CD4-positive, CD25-positive, alpha-beta regulatory T cell (primary cell): ENCODE results near the gene IGF1. TPM values are rescaled to one million over a fixed set of nuclear protein-coding genes. Genes with fewer than 3 reads are reported as not detected.
A peak's percentile ranks its signal among the peaks of the same experiment; 100 is the strongest.

Experiments used
- ATAC-seq, 2 donors: fragments of 150-1000 bp; cut with Tn5 transposase; one replicate each; pipeline ENCODE4 v1.10.0; 2021; ENCODE audit warnings: low read depth in 2 of 2, moderate number of reproducible peaks in 2 of 2, moderate library complexity in 1 of 2
- DNase-seq, 3 donors: peaks; one replicate each; pipeline versions ENCODE4 v3.0.0 to v3.0.0-alpha.2; 2012 to 2022; ENCODE audit warnings: mixed read lengths in 1 of 3
- H3K27ac ChIP-seq: one replicate; pipeline ENCODE4 v1.7.0; 2013; ENCODE audit warnings: mild to moderate bottlenecking, low read length; ENCODE audit not compliant: insufficient read depth, poor library complexity, severe bottlenecking
- H3K27me3 ChIP-seq: one replicate; pipeline ENCODE4 v1.7.0; 2013; ENCODE audit warnings: low read length; ENCODE audit not compliant: control insufficient read depth, insufficient read depth
- H3K36me3 ChIP-seq: one replicate; pipeline ENCODE4 v1.7.0; 2013; ENCODE audit warnings: mild to moderate bottlenecking, low read length, moderate library complexity; ENCODE audit not compliant: control insufficient read depth, insufficient read depth
- H3K4me1 ChIP-seq: 2 replicates; pipeline ENCODE4 v1.7.0; 2013; ENCODE audit warnings: mild to moderate bottlenecking, low read length; ENCODE audit not compliant: insufficient read depth, control insufficient read depth, poor library complexity, severe bottlenecking
- H3K4me3 ChIP-seq: one replicate; pipeline ENCODE4 v1.7.0; 2013; ENCODE audit warnings: low read depth, mild to moderate bottlenecking, low read length, moderate library complexity
- H3K9me3 ChIP-seq, 2 experiments: 1 replicate in 1 of 2; 2 replicates in 1 of 2; pipeline ENCODE4 v1.7.0; 2013; ENCODE audit warnings: low read length in 2 of 2, mild to moderate bottlenecking in 1 of 2, moderate library complexity in 1 of 2; ENCODE audit not compliant: control insufficient read depth in 2 of 2
- H3K27ac Mint-ChIP-seq, 3 donors: one replicate each; pipeline ENCODE4 v1.8.0; 2020 to 2022; ENCODE audit warnings: mild to moderate bottlenecking in 3 of 3, mixed read lengths in 3 of 3, moderate library complexity in 2 of 3
- H3K27me3 Mint-ChIP-seq: one replicate; pipeline ENCODE4 v1.8.0; 2022; ENCODE audit warnings: mild to moderate bottlenecking, mixed read lengths
- H3K36me3 Mint-ChIP-seq: one replicate; pipeline ENCODE4 v1.8.0; 2020; ENCODE audit warnings: mixed read lengths
- H3K4me1 Mint-ChIP-seq, 4 donors: one replicate each; pipeline ENCODE4 v1.8.0; 2020 to 2022; ENCODE audit warnings: mixed read lengths in 4 of 4, mild to moderate bottlenecking in 1 of 4
- H3K4me3 Mint-ChIP-seq, 4 donors: one replicate each; pipeline ENCODE4 v1.8.0; 2020 to 2022; ENCODE audit warnings: mild to moderate bottlenecking in 4 of 4, mixed read lengths in 4 of 4, moderate library complexity in 3 of 4
- H3K9me3 Mint-ChIP-seq, 7 donors: one replicate each; pipeline ENCODE4 v1.8.0; 2020 to 2022; ENCODE audit warnings: mixed read lengths in 7 of 7, mild to moderate bottlenecking in 3 of 7, moderate library complexity in 2 of 7
- polyA plus RNA-seq, 4 donors: library from polyadenylated mRNA; unstranded; fragments of 300-500 nt; fragmentation: Illumina TruSeq; gene quantifications; one replicate each; pipeline ENCODE4 v1.2.3, GENCODE V29; 2021
- total RNA-seq: library from RNA; stranded (reverse); gene quantifications from one replicate; pipeline ENCODE4 v1.2.3, GENCODE V29; 2022

The IGF1 gene
- not detected for total RNA-seq
- not detected for polyA plus RNA-seq

DNA sequence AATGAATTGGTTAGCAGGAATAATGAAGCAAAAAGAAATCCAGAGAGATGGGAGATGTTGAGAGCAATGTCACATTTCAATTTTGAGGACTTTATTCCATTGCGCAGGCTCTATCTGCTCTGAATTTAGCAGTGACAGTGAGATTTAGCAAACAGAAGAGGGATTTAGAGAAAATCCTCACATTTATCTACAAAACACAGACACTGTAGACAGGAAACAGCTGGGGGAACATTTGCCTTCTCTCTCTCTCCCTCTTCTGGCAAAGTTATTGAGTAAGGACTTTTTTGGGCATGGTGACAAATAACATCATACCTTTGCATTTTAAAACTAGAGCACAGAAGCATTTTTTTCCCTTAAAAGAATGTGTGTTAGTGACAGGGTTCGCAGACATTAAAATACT is at the start of gene IGF1:
Gene IGF1 (minus strand): TSS at position 158 of the 400 bp plus-strand sequence. CDS start 182 bp downstream, outside the sequence.
- H3K4me3 Mint-ChIP-seq: no peak within 1 kb of the TSS
- no peak within 1 kb of the TSS for H3K27ac Mint-ChIP-seq

GRCh38 chr12:102528111-102528510 is 47.7 kb upstream of the IGF1 start:
- peaks cover 0 to 5% (median 0%) of the 10 kb centered on the region in 7 donors for H3K9me3 Mint-ChIP-seq
- H3K4me3 ChIP-seq: no peak overlapping the region
- H3K4me1 Mint-ChIP-seq: no peaks in the 10 kb centered on the region
- H3K4me3 Mint-ChIP-seq: no peak overlapping the region
- H3K27ac Mint-ChIP-seq: no peak overlapping the region
- no peak for ATAC-seq
- H3K9me3 ChIP-seq: no peaks in the 10 kb centered on the region
- H3K36me3 ChIP-seq: no peaks in the 10 kb centered on the region
- no peak for DNase-seq
- no peak overlapping the region for H3K27ac ChIP-seq
- no peaks in the 10 kb centered on the region for H3K4me1 ChIP-seq
- no peaks in the 10 kb centered on the region for H3K36me3 Mint-ChIP-seq
- no peaks in the 10 kb centered on the region for H3K27me3 ChIP-seq
- H3K27me3 Mint-ChIP-seq: no peaks in the 10 kb centered on the region

More for the DNA sequence above, at the start of gene IGF1:
- no peaks in the 10 kb centered on the region for H3K9me3 Mint-ChIP-seq
- peaks cover 9% of the 10 kb centered on the region for H3K27me3 Mint-ChIP-seq
- Histone ChIP-seq H3K36me3 (no peaks in the 10 kb centered on the region), H3K27ac (no peak within 1 kb of the TSS), H3K4me1 (peaks cover 13% of the 10 kb centered on the region), H3K27me3 (no peaks in the 10 kb centered on the region), H3K4me3 (peak within 1 kb of the TSS; percentile 42), H3K9me3 (no peaks in the 10 kb centered on the region)
- H3K4me1 Mint-ChIP-seq: peaks cover 0 to 14% (median 8%) of the 10 kb centered on the region in 4 donors
- DNase-seq: peak in 1 of 3 donors; percentile 12
- H3K36me3 Mint-ChIP-seq: no peaks in the 10 kb centered on the region
- ATAC-seq: no peak

- Histone ChIP-seq H3K9me3 (no peaks in the 10 kb centered on the region), H3K36me3 (no peaks in the 10 kb centered on the region), H3K4me1 (no peaks in the 10 kb centered on the region), H3K27me3 (no peaks in the 10 kb centered on the region), H3K4me3 (no peak overlapping the region), H3K27ac (no peak overlapping the region)
- no peak overlapping the region for H3K4me3 Mint-ChIP-seq
- H3K4me1 Mint-ChIP-seq: no peaks in the 10 kb centered on the region
- H3K27me3 Mint-ChIP-seq: no peaks in the 10 kb centered on the region
- no peaks in the 10 kb centered on the region for H3K36me3 Mint-ChIP-seq
- H3K27ac Mint-ChIP-seq: no peak overlapping the region
- DNase-seq (no peak), ATAC-seq (no peak)
- H3K9me3 Mint-ChIP-seq: peaks cover 0 to 5% (median 0%) of the 10 kb centered on the region in 7 donors
Measured at GRCh38 chr12:102527171-102527720, 46.9 kb upstream of the IGF1 start.

GRCh38 chr12:102526656-102527055 is 46.3 kb upstream of the IGF1 start:
- Mint-ChIP-seq H3K4me1 (no peaks in the 10 kb centered on the region), H3K27me3 (no peaks in the 10 kb centered on the region), H3K9me3 (peaks cover 0 to 5% (median 0%) of the 10 kb centered on the region in 7 donors), H3K27ac (no peak overlapping the region), H3K36me3 (no peaks in the 10 kb centered on the region), H3K4me3 (no peak overlapping the region)
- ATAC-seq: no peak
- Histone ChIP-seq H3K36me3 (no peaks in the 10 kb centered on the region), H3K9me3 (no peaks in the 10 kb centered on the region), H3K27ac (no peak overlapping the region), H3K4me1 (no peaks in the 10 kb centered on the region), H3K27me3 (no peaks in the 10 kb centered on the region), H3K4me3 (no peak overlapping the region)
- no peak for DNase-seq

GRCh38 chr12:102522768-102523167 is 42.4 kb upstream of the IGF1 start:
- DNase-seq (no peak), ATAC-seq (no peak)
- H3K27me3 Mint-ChIP-seq: no peaks in the 10 kb centered on the region
- H3K27ac Mint-ChIP-seq: no peak overlapping the region
- no peak overlapping the region for H3K4me3 Mint-ChIP-seq
- H3K4me3 ChIP-seq: no peak overlapping the region
- no peak overlapping the region for H3K27ac ChIP-seq
- H3K27me3 ChIP-seq: no peaks in the 10 kb centered on the region
- H3K4me1 Mint-ChIP-seq: no peaks in the 10 kb centered on the region
- peaks cover 0 to 5% (median 0%) of the 10 kb centered on the region in 7 donors for H3K9me3 Mint-ChIP-seq
- H3K36me3 ChIP-seq: no peaks in the 10 kb centered on the region
- H3K36me3 Mint-ChIP-seq: no peaks in the 10 kb centered on the region
- H3K4me1 ChIP-seq: no peaks in the 10 kb centered on the region
- no peaks in the 10 kb centered on the region for H3K9me3 ChIP-seq

- Histone ChIP-seq H3K36me3 (no peaks in the 10 kb centered on the region), H3K4me1 (no peaks in the 10 kb centered on the region), H3K27ac (no peak overlapping the region), H3K27me3 (no peaks in the 10 kb centered on the region), H3K4me3 (no peak overlapping the region), H3K9me3 (no peaks in the 10 kb centered on the region)
- Mint-ChIP-seq H3K27me3 (no peaks in the 10 kb centered on the region), H3K9me3 (peaks cover 0 to 5% (median 0%) of the 10 kb centered on the region in 7 donors), H3K27ac (no peak overlapping the region), H3K4me3 (no peak overlapping the region), H3K36me3 (no peaks in the 10 kb centered on the region), H3K4me1 (no peaks in the 10 kb centered on the region)
- DNase-seq: no peak
- ATAC-seq: no peak
Measured at GRCh38 chr12:102521662-102522277, 41.4 kb upstream of the IGF1 start.

DNA sequence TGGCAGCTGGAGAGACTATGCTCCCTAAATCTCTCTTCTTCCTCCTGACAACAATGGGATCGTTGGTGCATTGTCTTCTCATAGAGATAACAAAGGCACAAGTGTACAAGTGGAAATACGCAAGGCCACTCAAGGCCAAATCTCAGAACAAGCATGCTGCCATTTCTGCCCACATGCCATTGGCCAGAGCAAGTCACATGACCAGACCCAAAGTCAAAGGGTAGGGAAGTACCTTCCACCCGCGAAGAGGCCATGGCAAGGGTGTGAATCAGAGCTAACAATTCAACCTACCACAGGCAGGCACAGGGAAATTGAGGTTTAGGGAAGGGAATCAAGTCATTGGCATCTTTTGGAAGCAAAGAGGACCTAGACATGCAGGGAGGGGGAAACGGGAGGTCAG is 38.5 kb upstream of the IGF1 start:
- H3K27me3 ChIP-seq: no peaks in the 10 kb centered on the region
- no peak for DNase-seq
- Mint-ChIP-seq H3K36me3 (no peaks in the 10 kb centered on the region), H3K4me3 (no peak overlapping the region), H3K27ac (no peak overlapping the region), H3K9me3 (peaks cover 0 to 3% (median 0%) of the 10 kb centered on the region in 7 donors), H3K27me3 (no peaks in the 10 kb centered on the region), H3K4me1 (no peaks in the 10 kb centered on the region)
- H3K36me3 ChIP-seq: no peaks in the 10 kb centered on the region
- ATAC-seq: no peak
- no peak overlapping the region for H3K27ac ChIP-seq
- no peaks in the 10 kb centered on the region for H3K9me3 ChIP-seq
- no peaks in the 10 kb centered on the region for H3K4me1 ChIP-seq
- no peak overlapping the region for H3K4me3 ChIP-seq

GRCh38 chr12:102514696-102515095 is 34.3 kb upstream of the IGF1 start:
- H3K4me3 ChIP-seq: no peak overlapping the region
- no peak overlapping the region for H3K27ac ChIP-seq
- no peaks in the 10 kb centered on the region for H3K4me1 Mint-ChIP-seq
- H3K4me1 ChIP-seq: no peaks in the 10 kb centered on the region
- DNase-seq: no peak
- ATAC-seq: no peak
- no peak overlapping the region for H3K27ac Mint-ChIP-seq
- H3K9me3 Mint-ChIP-seq: peaks cover 0 to 4% (median 0%) of the 10 kb centered on the region in 7 donors
- no peaks in the 10 kb centered on the region for H3K36me3 ChIP-seq
- peaks cover 9% of the 10 kb centered on the region for H3K27me3 Mint-ChIP-seq
- H3K4me3 Mint-ChIP-seq: no peak overlapping the region
- no peaks in the 10 kb centered on the region for H3K9me3 ChIP-seq
- H3K36me3 Mint-ChIP-seq: no peaks in the 10 kb centered on the region
- H3K27me3 ChIP-seq: peaks cover 1% of the 10 kb centered on the region
